PFSK-1 (cell line): ENCODE measurements around the gene PSAPL1.

Experiments used
- FOXP2 ChIP-seq: optimal IDR thresholded peaks from 2 replicates; pipeline ENCODE3; 2011; ENCODE audit warnings: borderline replicate concordance, control low read depth, inconsistent platforms; ENCODE audit not compliant: insufficient read depth; ENCODE audit errors: extremely low read length, extremely low read depth
- POLR2AphosphoS5 ChIP-seq: IDR thresholded peaks from 2 replicates; pipeline ENCODE4 v1.6.1; 2012; ENCODE audit warnings: low read depth, mild to moderate bottlenecking, control low read depth, low read length, moderate library complexity
- SIN3A ChIP-seq: IDR thresholded peaks from 2 replicates; pipeline ENCODE4 v1.6.1; 2012; ENCODE audit warnings: mild to moderate bottlenecking, low read length, moderate library complexity, borderline replicate concordance; ENCODE audit not compliant: insufficient read depth
- TAF1 ChIP-seq: IDR thresholded peaks from 2 replicates; pipeline ENCODE4 v1.6.1; 2012; ENCODE audit warnings: low read length, control low read depth, borderline replicate concordance; ENCODE audit not compliant: insufficient read depth
- TF ChIP-seq, protein P1 (sequence below), 2 experiments: IDR thresholded peaks; 2 replicates each; pipeline versions ENCODE4 v1.6.1 to v1.8.0; 2011 to 2012; ENCODE audit warnings: low read depth in 2 of 2, low read length in 2 of 2, control low read depth in 1 of 2, inconsistent platforms in 1 of 2, mild to moderate bottlenecking in 1 of 2, moderate library complexity in 1 of 2; ENCODE audit not compliant: insufficient read depth in 1 of 2

PSAPL1 gene

DNA sequence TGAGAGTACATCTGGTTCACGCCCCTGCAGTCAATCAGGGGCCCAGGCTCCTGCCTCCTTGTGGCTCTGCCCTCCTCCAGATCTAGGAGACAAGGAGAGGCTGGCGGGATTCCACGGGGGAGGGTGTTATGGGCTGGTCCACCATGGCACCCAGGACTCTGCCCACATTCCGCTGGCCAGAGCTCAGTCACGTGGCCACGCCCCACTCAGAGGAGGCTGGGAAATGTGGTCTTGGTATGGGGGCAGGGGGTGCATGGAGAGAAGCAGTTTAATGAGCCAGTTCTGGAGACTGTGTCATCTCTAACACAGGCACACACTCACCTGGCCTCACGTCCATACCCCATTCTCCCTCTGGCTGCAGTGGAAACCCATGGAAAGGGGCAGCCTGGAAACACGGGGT lies 31.5 kb upstream of the PSAPL1 start:
- TF ChIP-seq FOXP2 = no peak
- no peak for TF ChIP-seq POLR2AphosphoS5
- TF ChIP-seq SIN3A = no peak
- TF ChIP-seq TAF1 = no peak
- TF ChIP-seq, protein P1, sequence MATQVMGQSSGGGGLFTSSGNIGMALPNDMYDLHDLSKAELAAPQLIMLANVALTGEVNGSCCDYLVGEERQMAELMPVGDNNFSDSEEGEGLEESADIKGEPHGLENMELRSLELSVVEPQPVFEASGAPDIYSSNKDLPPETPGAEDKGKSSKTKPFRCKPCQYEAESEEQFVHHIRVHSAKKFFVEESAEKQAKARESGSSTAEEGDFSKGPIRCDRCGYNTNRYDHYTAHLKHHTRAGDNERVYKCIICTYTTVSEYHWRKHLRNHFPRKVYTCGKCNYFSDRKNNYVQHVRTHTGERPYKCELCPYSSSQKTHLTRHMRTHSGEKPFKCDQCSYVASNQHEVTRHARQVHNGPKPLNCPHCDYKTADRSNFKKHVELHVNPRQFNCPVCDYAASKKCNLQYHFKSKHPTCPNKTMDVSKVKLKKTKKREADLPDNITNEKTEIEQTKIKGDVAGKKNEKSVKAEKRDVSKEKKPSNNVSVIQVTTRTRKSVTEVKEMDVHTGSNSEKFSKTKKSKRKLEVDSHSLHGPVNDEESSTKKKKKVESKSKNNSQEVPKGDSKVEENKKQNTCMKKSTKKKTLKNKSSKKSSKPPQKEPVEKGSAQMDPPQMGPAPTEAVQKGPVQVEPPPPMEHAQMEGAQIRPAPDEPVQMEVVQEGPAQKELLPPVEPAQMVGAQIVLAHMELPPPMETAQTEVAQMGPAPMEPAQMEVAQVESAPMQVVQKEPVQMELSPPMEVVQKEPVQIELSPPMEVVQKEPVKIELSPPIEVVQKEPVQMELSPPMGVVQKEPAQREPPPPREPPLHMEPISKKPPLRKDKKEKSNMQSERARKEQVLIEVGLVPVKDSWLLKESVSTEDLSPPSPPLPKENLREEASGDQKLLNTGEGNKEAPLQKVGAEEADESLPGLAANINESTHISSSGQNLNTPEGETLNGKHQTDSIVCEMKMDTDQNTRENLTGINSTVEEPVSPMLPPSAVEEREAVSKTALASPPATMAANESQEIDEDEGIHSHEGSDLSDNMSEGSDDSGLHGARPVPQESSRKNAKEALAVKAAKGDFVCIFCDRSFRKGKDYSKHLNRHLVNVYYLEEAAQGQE (IDR thresholded peaks at IDR 0.05; ENCODE audit: insufficient read depth in 1 of 2, low read depth in 2 of 2, low read length in 2 of 2) = no peak

DNA sequence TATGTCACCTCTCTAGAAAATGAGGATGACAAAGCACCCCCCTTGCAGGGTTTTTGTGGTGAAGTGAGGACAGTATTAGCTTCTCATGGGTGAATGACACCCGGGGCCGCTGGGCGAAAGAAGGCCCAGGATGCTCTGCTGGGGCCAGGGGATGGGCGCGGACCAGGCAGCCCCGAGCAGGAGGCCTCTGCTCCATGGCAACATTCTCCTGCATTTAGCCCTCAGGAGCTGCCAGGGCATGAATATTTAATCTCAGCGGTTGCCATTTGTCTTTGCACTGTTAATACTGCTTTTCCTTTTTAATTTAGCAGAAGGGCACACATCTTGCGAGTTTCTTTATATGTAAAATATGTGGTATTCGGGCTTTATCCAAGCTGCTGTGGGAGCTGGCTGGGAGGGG lies 30.3 kb upstream of the PSAPL1 start:
- TF ChIP-seq TAF1 (no peak), FOXP2 (no peak), SIN3A (no peak), POLR2AphosphoS5 (no peak)
- TF ChIP-seq, protein P1 (IDR thresholded peaks at IDR 0.05; ENCODE audit: insufficient read depth in 1 of 2, low read depth in 2 of 2, low read length in 2 of 2) = no peak

DNA sequence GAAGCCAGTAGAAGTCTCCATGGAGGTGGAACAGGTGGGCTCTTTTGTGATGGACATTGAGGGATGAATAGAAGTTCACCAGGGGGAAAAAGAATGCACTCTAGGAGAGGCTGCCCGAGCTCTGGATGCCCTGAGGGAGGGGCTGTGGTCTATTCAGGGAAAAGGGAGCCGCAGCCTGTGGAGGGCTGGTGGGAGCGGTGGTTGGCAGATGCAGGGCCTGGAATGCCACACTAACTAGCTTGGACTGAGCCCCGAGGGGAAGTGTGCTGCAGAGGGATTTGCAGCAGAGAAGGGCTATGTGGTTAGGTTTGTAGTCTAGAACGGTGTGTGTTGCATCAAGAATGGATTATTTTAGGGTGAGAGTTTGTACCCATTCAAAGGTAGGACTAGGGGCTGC lies 29.5 kb upstream of the PSAPL1 start:
- no peak for TF ChIP-seq POLR2AphosphoS5
- no peak for TF ChIP-seq SIN3A
- TF ChIP-seq, protein P1 (IDR thresholded peaks at IDR 0.05; ENCODE audit: insufficient read depth in 1 of 2, low read depth in 2 of 2, low read length in 2 of 2) = no peak
- TF ChIP-seq TAF1 = no peak
- no peak for TF ChIP-seq FOXP2

GRCh38 chr4:7463566-7464258 lies 29.0 kb upstream of the PSAPL1 start:
- TF ChIP-seq FOXP2 (no peak), POLR2AphosphoS5 (no peak), SIN3A (no peak)
- TF ChIP-seq, protein P1 (IDR thresholded peaks at IDR 0.05; ENCODE audit: insufficient read depth in 1 of 2, low read depth in 2 of 2, low read length in 2 of 2) = no peak
